Measurements from ENCODE around the gene DMKN. TPM values are rescaled to one million over a fixed set of nuclear protein-coding genes. Genes with fewer than 3 reads are reported as not detected.

The DMKN gene
- total RNA-seq, 4 donors from 2014 or later, result 2.7 to 18.1 (median 10.0) TPM

DNA sequence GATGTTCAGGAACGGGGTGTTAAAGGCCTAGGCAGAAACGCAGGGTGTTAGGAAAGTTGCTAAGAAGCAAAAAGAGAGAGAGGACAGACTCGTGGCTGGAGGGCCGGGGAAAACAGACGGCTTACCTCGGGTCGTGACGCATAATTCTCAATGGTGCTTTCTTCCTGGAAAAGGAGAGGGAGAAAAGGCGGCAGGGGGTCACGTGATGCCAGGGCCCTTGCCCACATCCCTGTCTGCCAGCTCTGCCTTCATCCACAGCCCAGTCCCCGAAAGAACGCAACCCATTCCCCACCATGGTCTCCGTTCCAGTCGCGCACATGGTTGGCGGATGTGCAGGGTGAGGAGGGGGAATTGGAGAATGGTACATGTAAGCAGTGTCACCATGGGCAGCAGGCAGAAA, 24.8 kb downstream of the DMKN start:
- Histone ChIP-seq H3K4me3 (no peak overlapping the region), H3K27me3 (no peaks in the 10 kb centered on the region), H3K4me1 (no peaks in the 10 kb centered on the region), H3K27ac (no peak overlapping the region), H3K9me3 (no peaks in the 10 kb centered on the region), H3K36me3 (no peaks in the 10 kb centered on the region)
- intact Hi-C loops (cut with DNase I; ENCODE audit: low total_unique reads), result no loop called here
- in situ Hi-C loops (cut with MboI; ENCODE audit: low pct_ligation_motif_present in 1 of 4, low pct_unique_long_range_greater_than_20kb in 1 of 4, low sequenced_read_pairs in 3 of 4), result no loop called here
- WGBS, 2 donors (ENCODE audit: low coverage in 1 of 2), result 82% methylated on average over 16 of the region's 16 CpGs; no CpG with 5 or more reads in 1 of the 2 donors
- DNase-seq, result no peak
- TF ChIP-seq POLR2A (IDR thresholded peaks at IDR 0.05), result no peak
- TF ChIP-seq POLR2AphosphoS5 (IDR thresholded peaks at IDR 0.05), result no peak
- no peak for TF ChIP-seq EP300 (IDR thresholded peaks at IDR 0.05; ENCODE audit: low read depth)

GRCh38 chr19:35487656-35488182, 25.7 kb downstream of the DMKN start:
- intact Hi-C loops (cut with DNase I; ENCODE audit: low total_unique reads), result no loop called here
- no peak for TF ChIP-seq EP300 (IDR thresholded peaks at IDR 0.05; ENCODE audit: low read depth)
- TF ChIP-seq CTCF (IDR thresholded peaks at IDR 0.05), result no peak
- no peak for TF ChIP-seq POLR2AphosphoS5 (IDR thresholded peaks at IDR 0.05)
- TF ChIP-seq POLR2A (IDR thresholded peaks at IDR 0.05), result no peak
- in situ Hi-C loops (cut with MboI; ENCODE audit: low pct_ligation_motif_present in 1 of 4, low pct_unique_long_range_greater_than_20kb in 1 of 4, low sequenced_read_pairs in 3 of 4), result no loop called here
- no peak for DNase-seq
- Histone ChIP-seq H3K4me1 (no peaks in the 10 kb centered on the region), H3K27ac (no peak overlapping the region), H3K9me3 (no peaks in the 10 kb centered on the region), H3K4me3 (no peak overlapping the region), H3K27me3 (no peaks in the 10 kb centered on the region), H3K36me3 (no peaks in the 10 kb centered on the region)
- 90% methylated on average over 1 to 10 of the region's 10 CpGs for WGBS, 2 donors (ENCODE audit: low coverage in 1 of 2)

DNA sequence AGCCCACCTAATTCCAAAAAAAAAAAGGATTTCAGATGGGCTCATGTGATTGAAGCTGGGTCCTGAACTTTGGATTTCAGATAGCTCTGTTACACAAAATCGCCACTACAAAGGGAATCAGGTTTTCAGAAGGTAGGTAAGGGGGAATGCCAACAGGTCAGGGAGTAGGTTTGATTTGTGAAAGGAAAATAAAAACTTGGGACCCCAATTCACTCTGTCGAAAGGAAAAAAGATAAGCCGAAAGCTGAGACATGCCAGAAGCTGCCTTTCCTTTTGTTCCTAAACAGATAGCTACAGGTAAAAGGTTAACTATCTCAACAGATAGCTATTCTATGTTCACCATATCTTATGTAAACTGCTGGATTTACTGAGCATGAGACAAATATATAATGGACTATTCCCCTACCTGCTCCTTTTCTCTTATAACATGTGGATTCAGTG, 27.2 kb downstream of the DMKN start:
- 44 to 68% methylated on average over 2 to 3 of the region's 3 CpGs for WGBS, 2 donors (ENCODE audit: low coverage in 1 of 2)
- no peaks in the 10 kb centered on the region for H3K9me3 ChIP-seq
- in situ Hi-C loops (cut with MboI; ENCODE audit: low pct_ligation_motif_present in 1 of 4, low pct_unique_long_range_greater_than_20kb in 1 of 4, low sequenced_read_pairs in 3 of 4), result no loop called here
- no peak overlapping the region for H3K27ac ChIP-seq
- TF ChIP-seq POLR2AphosphoS5 (IDR thresholded peaks at IDR 0.05), result no peak
- no peak for TF ChIP-seq CTCF (IDR thresholded peaks at IDR 0.05)
- TF ChIP-seq POLR2A (IDR thresholded peaks at IDR 0.05), result no peak
- no peaks in the 10 kb centered on the region for H3K36me3 ChIP-seq
- intact Hi-C loops (cut with DNase I; ENCODE audit: low total_unique reads), result no loop called here
- no peak for DNase-seq
- H3K4me3 ChIP-seq, result no peak overlapping the region
- H3K27me3 ChIP-seq, result no peaks in the 10 kb centered on the region
- H3K4me1 ChIP-seq, result no peaks in the 10 kb centered on the region

DNA sequence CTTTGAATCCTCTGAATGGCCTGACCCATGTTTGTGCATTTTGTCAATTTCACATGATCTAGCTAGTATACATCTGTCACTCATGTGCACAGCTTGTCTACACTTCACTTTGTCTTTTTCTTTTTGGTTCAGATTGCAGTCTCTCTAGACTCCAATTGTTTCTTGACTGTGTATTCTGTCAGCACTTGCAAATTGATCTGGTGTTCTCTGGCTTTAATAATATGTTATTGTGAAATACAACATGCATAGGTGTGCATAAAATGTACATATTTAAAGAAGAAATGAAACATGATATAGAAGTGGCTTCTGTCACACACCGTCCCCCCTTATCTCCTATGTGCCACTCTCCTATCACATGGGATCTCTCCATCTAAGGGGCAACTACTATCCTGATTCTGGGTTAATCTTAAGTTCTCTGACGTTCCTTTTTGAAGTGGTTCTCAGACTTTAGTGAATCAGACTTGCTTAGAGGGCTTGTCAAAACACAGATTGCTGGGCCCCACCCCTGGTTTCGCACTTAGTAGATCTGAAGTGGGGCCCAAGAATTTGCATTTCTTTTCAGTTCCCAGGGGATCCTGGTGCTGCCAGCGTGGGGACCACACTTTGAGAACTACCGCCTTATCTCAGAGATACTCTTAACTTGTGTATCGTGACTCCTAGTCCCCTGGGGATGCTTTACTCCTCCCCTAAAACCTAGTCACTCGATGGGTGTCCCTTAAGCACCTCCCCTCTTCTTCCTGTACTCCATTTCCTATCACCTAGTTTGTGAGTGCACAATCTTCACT, 29.0 kb downstream of the DMKN start:
- no peak overlapping the region for H3K4me3 ChIP-seq
- H3K9me3 ChIP-seq, result no peaks in the 10 kb centered on the region
- no peaks in the 10 kb centered on the region for H3K27me3 ChIP-seq
- H3K36me3 ChIP-seq, result no peaks in the 10 kb centered on the region
- WGBS, 2 donors (ENCODE audit: low coverage in 1 of 2), result 80 to 88% methylated on average over 1 to 7 of the region's 7 CpGs
- H3K27ac ChIP-seq, result no peak overlapping the region
- DNase-seq, result no peak
- in situ Hi-C loops (cut with MboI; ENCODE audit: low pct_ligation_motif_present in 1 of 4, low pct_unique_long_range_greater_than_20kb in 1 of 4, low sequenced_read_pairs in 3 of 4) (no loop called here), intact Hi-C loops (cut with DNase I; ENCODE audit: low total_unique reads) (no loop called here)
- H3K4me1 ChIP-seq, result no peaks in the 10 kb centered on the region
- TF ChIP-seq CTCF (IDR thresholded peaks at IDR 0.05) (no peak), POLR2A (IDR thresholded peaks at IDR 0.05) (no peak)

Data from transverse colon (tissue), 4 donors.